ENCODE results near the gene CDKN2B-AS1.
A peak's percentile ranks its signal among the peaks of the same experiment; 100 is the strongest.

The CDKN2B-AS1 gene

DNA sequence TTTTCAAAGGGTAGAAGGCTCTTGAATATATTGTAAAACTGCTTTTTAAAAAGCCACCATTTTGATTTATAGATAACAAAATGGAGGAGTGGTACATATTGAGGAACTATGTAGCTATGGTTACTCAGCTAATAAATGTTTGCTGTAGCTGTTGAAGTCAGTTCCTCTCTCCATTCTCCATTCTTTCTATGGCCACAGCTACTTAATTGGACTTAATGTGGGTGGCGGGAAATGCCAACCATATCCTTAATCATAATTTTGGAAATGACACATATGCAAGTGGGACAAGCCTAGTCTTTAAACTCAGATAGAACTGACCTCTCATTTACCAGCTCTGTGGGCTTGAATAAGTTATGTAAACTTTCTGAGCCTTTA lies 11.0 kb upstream of the CDKN2B-AS1 start:
- no peak for DNase-seq

DNA sequence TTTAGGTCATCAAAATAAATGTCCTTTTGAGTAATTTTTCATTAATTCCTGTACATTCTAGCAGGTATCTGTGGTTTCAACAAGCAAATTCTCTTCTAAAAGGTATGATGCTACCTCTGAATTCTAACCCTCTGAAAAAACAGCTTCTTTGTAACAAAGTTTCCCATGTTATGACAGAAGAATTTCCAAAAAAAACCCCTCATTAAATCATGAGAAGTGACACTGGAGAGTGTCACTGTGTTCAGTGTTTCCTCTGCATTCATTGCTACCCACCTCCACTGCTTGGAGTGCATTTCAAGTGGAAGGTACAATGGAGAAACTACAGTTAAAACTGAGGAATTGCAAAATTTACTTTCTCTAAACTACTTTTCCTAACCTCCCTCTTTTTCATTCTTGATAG lies 10.5 kb upstream of the CDKN2B-AS1 start:
- no peak for DNase-seq

DNA sequence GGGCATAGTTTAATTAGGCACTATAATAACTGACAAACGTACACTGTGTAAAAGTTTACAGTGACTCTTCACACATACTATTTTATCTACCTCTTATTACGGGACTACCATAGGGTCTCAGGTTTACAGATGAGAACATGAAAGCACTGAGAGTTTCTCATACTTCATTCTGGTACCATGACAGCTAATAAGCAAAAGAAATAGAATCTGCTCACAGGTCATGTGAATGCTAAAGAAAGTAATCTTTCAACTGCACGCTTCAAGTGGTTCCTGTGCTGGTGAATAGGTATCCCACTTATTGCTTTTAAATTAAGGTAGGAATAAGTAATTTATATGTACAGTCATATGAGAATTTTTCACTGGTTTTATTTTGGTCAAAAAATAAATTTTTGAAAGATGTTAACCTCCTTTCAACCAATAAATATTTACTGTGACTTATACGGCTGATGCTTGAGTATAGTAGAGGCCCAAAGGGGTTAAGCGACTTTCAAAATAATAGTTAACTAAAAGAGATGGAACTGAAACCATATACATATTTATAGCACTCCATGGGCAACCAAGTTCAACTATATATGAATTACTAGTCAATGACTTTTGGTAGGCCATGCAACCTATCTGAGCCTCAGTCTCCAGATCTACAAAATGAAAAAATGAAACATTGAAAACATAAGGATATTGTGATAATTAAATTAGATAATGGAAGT lies 8.5 kb upstream of the CDKN2B-AS1 start:
- no peak for DNase-seq

DNA sequence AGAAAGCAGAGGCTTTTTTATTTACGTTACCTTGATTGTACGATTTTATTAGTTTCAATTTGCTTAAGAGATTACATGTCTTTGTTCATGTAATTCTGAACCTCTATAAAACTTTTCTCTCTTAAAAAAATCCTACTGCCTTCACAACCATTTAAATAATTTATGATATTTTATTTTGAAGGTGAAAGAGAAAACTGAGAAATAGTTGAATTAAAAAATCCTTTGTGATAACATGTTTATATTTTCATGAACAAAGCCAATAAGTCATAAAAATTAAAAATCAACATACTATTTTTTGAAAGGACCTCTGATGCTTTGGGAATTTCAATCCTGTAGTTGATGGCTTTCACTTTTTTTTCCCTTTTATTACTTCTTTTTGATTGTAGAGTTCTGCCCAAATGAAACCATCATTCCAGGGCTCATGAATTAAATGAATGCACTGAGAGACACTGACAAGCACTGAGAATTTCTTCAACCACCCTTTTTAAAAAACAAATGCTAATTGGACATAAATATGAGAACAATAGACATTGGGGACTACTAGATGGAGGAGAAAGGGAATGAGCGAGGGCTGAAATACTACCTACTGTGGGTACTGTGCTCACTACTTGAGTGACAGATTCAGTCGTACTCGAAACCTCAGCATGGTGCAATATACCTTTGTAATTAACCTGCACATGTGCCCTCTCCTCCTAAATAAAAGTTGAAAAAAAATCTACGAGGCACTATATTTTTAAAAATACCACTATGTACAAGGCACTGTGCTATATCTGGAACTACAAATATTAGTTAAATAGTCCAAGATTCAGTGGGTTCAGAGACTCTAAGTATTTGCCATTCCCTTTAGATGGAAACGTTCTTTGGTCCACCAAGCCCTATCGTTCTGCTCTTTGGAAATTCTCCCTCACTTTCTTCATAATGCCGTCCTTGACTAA lies 6.3 kb upstream of the CDKN2B-AS1 start:
- DNase-seq = no peak

DNA sequence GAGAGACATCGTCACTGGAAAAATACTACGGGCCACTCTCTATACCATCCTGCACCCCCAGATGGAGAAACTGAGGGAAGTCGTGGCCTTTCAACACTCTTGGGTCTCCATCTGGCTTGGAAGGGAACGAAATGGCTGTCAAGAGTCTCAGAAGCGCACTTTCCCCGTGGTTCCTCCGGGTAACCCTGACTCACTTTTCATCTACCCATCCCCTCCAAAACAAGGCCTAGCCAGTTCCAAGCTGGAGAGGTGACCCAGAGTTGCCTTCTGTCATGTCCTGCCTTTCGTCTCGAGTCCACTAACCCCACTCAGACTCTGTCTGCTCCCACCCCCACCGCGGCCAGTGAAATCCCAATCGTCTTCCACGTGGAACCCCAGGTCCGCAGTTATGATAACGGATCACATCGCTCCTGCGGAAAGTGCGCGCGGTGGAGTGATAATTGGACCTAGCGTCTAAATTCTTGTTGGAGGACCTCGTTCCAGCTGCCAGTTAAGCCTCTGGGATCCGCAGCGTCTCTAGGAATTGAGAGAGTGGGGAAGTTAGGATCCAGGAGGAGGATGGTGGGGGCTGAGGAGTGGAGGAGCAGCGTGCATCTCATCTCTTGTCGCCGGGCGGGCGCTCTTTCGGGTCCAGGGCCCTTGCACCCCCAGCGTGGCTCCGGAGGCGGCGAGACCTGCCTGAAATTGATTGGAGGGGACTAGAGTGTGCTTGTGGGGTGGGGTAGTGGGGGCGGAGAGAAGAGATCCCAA lies 5.0 kb upstream of the CDKN2B-AS1 start:
- DNase-seq = no peak

DNA sequence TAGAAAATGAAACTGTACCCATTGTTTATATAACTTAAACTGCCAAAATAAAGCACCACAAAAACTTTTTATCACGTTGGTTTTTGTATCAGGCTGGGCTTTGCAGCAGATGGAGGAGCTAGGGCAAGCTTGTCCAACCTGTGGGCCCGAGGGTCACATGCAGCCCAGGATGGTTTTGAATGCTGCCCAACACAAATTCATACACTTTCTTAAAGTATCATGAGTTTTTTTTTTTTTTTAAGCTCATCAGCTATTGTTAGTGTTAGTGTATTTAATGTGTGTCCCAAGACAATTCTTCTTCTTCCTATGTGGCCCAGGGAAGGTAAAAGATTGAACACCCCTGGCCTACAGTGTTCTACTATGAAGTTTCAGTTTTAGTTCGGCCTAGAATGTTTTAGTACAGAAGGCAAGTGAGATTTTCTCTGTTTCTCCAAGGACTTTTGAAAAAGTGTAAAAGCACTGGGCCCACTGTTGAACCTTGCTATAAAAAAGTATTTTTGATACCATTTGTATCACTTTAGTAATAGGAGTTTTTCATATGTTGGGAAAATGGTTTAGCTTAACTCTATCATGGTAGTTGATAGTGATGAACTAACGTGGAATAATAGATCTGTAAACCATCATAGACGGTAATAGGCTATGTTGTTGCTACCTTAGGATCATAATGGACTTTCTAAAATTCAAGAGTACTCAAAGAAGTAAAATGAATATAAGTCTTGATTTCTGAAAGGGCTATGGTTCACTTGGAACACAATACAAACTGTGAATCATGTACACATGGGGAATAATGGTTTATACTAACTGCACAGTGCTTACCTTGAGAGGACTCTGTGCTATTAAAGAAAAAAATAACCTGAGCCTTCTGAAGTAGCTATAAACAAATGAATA lies 3.3 kb upstream of the CDKN2B-AS1 start:
- DNase-seq = no peak

DNA sequence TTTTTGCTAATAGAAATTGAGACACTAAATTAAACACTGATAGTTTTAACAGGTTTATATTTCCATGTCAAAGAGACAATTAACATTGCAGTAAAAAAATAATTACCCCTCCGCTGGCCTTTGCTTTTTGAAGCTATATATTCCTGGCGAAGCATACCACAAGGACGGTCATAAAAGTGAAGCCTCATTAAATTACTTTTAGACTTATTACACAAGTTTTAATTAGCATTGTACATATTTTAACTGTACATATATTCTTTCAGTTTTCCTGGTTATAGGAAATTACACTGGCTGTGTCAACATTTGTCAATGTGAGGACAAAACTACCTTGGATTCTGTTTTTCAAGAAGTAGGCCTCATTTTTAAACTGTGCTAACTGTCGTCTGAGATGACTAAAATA lies 1.6 kb upstream of the CDKN2B-AS1 start:
- no peak for DNase-seq

DNA sequence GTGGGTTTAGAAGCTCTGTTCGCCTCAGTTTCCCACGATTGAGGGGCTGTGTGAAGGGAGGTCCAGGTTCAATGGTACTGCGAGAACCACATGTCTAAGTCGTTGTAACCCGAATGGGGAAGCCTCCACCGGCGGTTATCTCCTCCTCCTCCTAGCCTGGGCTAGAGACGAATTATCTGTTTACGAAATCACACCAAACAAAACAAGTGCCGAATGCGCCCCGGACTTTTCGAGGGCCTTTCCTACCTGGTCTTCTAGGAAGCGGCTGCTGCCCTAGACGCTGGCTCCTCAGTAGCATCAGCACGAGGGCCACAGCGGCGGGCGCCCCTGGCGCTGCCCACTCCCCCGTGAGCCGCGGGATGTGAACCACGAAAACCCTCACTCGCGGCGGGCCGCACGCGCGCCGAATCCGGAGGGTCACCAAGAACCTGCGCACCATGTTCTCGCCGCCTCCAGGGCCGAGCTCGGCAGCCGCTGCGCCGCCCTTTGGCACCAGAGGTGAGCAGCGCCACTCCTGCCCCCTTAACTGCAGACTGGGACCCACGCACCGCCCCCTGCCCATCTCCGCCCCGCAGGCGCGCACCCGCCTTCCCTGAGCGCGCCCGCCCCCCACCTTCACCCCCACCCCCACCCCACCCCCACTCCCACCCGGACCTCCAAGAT lies 567 bp upstream of the CDKN2B-AS1 start, which contains the start of gene CDKN2A:
Gene CDKN2A (minus strand): TSS at position 500 of the 663 bp plus-strand sequence.
- DNase-seq = peak; percentile 24

DNA sequence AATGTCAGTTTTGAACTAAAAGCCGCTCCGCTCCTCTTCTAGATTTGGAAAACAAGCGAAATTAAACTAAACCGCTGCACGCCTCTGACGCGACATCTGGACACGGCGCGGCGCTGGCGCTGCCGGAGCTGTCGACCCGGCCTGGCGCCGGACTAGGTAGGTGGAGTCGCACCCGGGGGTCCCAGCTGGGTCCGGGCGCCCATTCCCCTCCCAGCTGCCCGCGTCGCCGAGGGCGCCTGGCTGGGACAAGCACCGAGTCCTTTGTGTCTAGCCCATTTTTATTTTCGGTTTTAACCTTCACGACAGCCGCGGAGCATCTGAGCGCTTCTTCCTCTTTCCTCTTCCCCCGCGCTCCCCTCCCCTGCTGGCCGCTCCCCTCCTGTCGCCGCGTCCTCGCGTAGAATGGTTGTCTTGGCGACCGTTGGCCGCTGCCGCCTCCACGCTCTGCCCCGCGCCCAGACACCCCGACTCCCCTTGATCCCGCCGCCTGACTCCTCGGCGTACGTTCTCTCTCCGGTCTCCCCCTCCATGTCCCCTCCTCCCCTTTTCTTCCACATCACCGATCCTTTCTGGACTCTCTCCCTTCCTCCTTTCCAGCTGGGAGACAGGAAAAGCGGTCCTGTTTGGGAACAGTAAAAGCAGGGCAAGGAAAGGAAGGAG lies 545 bp downstream of the CDKN2B-AS1 start:
- peak; percentile 50 for DNase-seq

DNA sequence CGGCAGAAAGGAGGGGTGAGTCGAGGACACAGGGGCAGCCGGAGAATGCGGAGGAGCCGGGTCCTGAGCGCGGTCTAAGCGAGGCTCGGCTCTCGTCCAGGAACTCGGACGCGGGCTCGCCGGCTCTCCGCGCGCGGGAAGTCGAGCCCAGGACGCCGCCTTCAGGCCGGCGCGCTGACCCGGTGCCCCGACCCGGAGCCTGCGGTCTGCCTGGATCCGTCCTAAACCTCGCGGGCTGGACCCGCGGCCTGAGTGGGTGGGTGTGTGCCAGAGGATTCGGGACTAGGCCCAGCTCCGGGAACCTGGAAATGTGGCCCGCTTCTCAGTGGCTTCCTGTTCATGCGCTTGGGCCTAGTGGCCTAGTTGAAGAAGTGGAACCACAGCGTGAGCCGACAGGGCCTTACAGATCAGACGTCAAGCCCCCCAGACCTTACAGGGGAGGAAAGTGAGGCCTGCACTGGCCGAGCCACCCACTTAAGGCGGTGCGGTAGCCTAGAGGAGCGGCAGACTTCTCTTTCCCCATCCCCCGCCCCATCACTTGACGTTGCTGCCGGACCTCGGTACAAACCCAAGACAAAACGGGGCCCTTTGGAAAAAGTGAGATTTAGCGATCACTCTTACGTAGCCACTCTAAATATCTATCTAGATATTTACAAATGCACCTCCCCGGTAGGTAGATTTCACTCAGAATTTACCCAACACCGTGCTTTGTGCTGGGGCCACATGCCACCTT lies 1.2 kb downstream of the CDKN2B-AS1 start:
- DNase-seq = no peak

DNA sequence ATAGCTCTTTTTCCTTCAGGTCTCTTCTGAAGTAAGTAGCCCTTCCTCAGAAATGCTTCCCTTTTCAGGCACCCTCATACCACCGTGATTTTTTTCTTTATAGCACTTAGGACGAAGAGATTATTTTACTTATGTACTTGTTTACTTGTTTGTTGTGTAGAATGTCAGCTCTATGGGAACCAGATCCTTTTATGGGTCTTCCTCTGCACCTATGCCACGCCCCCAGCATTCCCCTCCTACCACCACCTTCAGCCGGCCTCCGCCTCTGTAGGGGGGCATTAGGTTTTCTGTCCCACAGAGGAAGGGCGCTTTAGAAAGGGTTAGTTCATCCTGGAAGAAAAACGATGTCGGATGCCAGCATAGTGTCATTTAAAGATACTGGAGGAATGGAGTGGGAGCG lies 1.8 kb downstream of the CDKN2B-AS1 start:
- no peak for DNase-seq

DNA sequence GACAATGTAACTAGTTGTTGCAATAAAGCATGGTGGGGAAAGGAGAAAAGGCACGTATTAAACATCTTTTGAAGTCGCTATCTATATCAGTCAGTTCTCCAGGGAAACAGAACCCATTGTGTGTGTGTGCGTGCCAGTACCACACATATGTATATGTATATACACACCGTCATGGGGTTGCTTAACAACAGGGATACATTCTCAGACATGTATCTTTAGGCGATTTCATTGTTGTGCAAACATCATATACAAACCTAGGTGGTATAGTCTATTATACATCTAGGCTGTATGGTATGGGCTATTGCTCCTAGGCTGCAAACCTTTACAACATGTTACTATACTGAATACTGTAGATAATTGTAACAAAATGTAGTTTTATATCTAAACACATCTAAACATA lies 2.3 kb downstream of the CDKN2B-AS1 start:
- DNase-seq = no peak

DNA sequence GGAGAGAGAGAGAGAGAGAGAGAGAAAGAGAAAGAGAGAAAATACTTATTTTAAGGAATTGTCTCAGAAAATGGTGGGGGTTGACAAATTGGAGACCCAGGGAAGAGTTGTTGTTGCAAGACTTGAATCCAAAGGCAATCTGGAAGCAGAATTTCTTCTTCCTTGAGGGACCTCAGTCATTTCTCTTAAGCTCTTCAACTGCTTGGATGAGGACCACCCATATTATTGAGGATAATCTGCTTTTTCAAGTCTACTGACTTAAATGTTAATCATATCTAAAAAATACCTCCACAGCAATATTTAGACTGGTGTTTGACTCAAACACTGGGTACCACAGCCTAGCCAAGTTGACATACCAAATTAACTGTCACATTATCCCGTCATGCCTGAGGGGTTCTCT lies 2.9 kb downstream of the CDKN2B-AS1 start:
- DNase-seq = no peak

DNA sequence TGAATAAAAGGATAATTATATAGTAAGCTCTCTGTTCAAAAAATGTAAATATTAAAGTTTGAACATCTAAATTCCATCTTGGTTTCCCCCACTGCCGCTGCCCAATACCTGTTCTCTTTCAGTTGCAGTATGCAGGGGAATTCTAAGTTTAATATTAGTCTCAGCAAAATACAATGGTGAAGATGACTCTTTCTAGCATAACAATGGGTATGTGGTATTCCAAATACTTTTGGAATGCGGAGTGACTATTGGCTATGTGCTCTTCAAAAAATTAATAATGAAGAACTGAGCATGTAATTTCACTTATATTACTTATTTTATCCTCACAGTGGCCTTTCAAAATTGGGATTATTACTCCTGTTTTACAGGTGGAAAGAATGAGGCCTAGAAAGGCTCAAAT lies 3.4 kb downstream of the CDKN2B-AS1 start:
- DNase-seq = no peak

DNA sequence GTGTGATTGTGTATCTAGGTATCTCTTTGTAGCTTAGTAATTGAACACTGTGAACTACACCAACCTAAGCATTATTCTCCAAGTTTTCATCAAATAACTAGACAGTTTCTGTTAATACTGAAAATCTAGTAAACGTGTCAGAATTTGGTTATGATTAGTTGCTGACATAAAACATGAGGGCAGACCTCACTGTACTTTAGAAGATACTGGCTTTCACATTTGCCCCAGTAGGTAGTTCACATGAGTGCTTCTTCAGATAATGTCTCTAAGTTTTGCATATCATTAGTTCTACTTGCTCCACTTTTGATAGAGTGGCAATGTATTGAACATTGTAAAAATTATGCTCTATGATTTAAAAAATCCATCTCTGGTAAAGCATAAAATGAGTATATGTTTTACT lies 7.4 kb downstream of the CDKN2B-AS1 start:
- no peak for DNase-seq

DNA sequence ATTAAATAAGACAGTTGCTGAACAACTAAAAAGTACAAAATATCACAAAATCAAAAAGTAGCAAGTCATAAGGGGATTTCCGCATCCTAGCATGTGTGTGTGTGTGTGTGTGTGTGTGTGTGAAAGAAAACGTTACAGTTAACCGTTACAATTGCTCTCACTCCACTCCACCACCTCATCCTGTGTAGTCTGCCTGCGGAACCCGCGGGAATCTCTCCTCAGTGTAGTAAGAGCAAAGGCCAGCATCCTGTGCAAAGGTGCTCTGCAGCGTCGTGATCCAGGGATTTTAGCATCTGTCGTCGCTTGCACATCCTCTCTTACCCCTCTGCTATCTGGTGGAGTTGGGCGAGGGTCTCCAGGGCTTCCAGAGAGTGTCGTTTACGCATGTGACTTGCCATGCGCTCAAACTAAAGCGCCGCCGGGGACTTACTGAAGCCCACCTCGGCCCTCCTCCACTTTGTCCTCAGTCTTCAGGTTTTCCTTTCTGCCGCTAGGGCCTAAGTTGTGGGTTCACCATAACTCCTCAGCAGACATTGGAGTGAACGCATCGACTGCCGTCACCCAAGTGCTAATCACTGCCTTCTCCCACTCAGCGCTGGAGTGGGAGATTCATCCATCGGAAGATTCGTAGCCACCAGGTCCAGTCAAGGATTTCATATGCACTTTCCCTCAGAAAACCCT lies 10.6 kb downstream of the CDKN2B-AS1 start:
- DNase-seq = no peak

DNA sequence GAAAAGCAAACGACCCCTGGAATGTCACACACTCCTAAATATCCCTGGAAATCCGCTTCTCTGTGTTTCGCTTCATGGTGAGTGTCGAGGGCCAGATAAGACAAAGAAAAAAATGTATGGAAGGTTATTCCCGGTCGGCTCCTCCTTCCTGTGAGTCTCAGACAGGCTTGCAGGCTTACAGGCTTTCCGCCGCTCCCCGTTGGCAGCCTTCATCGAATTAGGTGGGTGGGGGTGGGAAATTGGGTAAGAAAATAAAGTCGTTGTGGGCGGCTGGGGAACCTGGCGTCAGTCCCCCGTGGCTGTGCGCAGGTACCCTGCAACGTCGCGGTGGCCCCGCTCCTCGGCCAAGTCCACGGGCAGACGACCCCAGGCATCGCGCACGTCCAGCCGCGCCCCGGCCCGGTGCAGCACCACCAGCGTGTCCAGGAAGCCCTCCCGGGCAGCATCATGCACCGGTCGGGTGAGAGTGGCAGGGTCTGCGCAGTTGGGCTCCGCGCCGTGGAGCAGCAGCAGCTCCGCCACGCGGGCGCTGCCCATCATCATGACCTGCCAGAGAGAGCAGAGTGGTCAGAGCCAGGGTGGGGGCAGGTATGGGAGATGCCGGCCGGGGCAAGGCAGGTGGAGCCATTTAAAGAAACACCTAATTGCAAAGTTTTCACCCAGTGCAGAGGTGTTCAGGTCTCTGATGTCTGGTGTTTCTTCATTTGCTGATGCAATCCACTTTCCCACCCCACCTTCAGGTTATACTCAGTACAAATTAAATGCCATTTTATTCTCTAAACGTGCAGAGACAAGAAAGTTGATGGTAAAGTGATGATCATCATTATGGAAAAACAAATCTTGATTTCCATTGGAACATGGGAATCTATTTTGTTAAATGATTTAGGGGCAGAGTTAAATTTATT lies 11.4 kb downstream of the CDKN2B-AS1 start:
- DNase-seq = no peak

DNA sequence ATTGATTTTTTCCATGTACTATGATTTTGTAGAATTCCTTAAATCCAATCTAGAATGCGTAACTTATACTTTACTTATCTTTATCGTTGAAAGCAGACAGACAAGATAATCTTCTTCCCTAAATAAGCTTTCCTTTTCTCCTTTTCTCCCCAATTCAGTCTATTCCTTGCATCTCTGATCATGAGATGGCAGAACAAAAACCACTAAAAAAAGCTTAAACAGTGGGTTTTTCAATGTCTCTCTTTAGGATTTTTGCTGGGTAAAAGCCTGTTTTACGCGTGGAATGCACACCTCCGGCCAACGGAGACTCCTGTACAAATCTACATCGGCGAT lies 13.8 kb downstream of the CDKN2B-AS1 start:
- DNase-seq = no peak
